Pancreas (tissue), 10 donors: ENCODE results near the gene SMC3. TPM values are rescaled to one million over a fixed set of nuclear protein-coding genes. Genes with fewer than 3 reads are reported as not detected.
"Not testable (repeated sequence)": the region's sequence is repeated elsewhere in the genome, so short reads cannot be mapped to it uniquely, and the experiment has no call there.

Experiments
- ATAC-seq, 4 donors: fragments of 200-7000 bp; cut with Tn5 transposase; one replicate each; pipeline versions ENCODE4 v1.8.0 to v1.9.1; 2020; ENCODE audit warnings: mild to moderate bottlenecking in 4 of 4, moderate library complexity in 4 of 4
- DNase-seq, 6 donors: peaks; one replicate each; pipeline ENCODE4 v3.0.0-alpha.2; 2020
- FAIRE-seq: peaks from 2 replicates; lab custom pipeline; 2012; peaks lifted over from hg19 to GRCh38; lab: Jason Lieb, UNC
- H3K27ac ChIP-seq, 4 donors: fragments of 200-600 bp; sonication (generic); 1 replicate in 3 of 4; 2 replicates in 1 of 4; pipeline versions ENCODE4 v1.5.0 to v1.8.0; 2020
- H3K27me3 ChIP-seq, 4 donors: fragments of 200-600 bp; one replicate each; pipeline ENCODE4 v1.8.0; 2021
- H3K36me3 ChIP-seq, 3 donors: fragments of 200-600 bp; sonication (generic) in 1 of 3; one replicate each; pipeline versions ENCODE4 v1.5.0 to v1.8.0; 2020 to 2021
- H3K4me1 ChIP-seq, 3 donors: fragments of 200-600 bp; one replicate each; pipeline ENCODE4 v1.8.0; 2021
- H3K4me3 ChIP-seq, 4 donors: fragments of 200-600 bp; sonication (generic) in 2 of 4; one replicate each; pipeline versions ENCODE4 v1.5.0 to v1.8.0; 2020 to 2021
- H3K9me3 ChIP-seq, 4 donors: fragments of 200-600 bp; one replicate each; pipeline ENCODE4 v1.8.0; 2021
- WGBS, 2 donors: extraction: QIAGEN DNeasy Blood & Tissue Kit; methylation state at CpG; one replicate each; pipeline ENCODE4 v1.1.7; 2013; 5-methylcytosine and 5-hydroxymethylcytosine counted together
- intact Hi-C, 3 donors: fragments of 100-400 bp; cut with DNase I; formaldehyde crosslinking; loops; one replicate each; pipeline versions ENCODE4 v1.11.1 to v1.14.2; 2022
- polyA plus RNA-seq, 2 donors: library from polyadenylated mRNA; stranded (reverse); fragments of 200-250 nt; gene quantifications; one replicate each; pipeline ENCODE4 v1.2.3, GENCODE V29; 2013
- total RNA-seq, 6 donors: library from RNA; stranded (reverse); fragmentation: NEBNext Ultra II Directional in 4 of 6; extraction: Animal tissue kit (Norgen Biotek cat#: 25700) in 4 of 6; gene quantifications; one replicate each; pipeline versions ENCODE4 v1.2.1 to v1.2.4, GENCODE V29; 2021 to 2023
- TF ChIP-seq, protein P1 (sequence below), 4 donors: fragments of 200-600 bp; sonication (generic) in 3 of 4; IDR thresholded peaks; one replicate each; pipeline versions ENCODE4 v1.5.0 to v1.8.0; 2021; ENCODE audit warnings: antibody characterized with exemption in 4 of 4
- donor health status: healthy with polysubstance abuse.
- donor health status: DM: no; HTN: no; CAD: no; lungs with moderate emphysema.
- donor health status: DM: no; HTN: no; CAD: no.
- donor health status: control.
- donor health status: control.
- donor health status: Bipolar disorder and iron deficiency.
- donor health status: DM: yes; HTN: yes; CAD: no.
- donor health status: DM: no; HTN: no; CAD: no.
- donor health status: DM: no; HTN: no; CAD: no.
- donor health status: DM: yes; HTN: yes; CAD: no.

SMC3 gene
- total and polyA plus RNA-seq, 8 donors = 7.7 to 22.7 (median 17.7) TPM

DNA sequence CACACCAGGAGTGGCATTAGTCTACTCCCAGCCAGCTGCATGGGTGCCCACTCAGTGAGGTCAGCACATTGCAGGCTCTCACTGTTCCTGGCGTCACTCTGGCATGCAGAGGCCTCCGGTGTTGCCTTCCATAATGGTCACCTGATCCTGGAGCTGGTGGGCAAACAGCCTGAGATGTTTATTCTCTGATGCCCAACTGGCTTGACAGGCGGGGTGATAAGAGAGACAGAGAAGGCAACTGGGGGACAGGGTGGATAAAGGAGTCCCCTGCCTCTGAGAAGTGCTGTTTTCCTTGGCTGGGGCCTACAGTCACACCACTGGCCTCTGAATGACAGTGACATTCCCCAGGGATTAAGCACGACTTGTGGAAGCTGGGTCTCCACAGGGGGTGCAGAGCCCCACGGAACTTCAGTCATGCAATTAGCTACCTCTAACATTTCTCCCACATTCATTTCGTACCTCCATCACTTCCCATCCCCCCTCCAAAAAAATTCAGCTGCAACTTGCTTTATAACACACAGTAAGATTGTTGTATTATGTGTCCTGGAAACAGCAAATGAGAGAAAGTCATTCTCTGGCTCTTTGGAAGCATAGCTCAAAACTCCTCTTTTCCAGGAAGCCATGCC is 69.5 kb downstream of the SMC3 start:
- DNase-seq (no peak), FAIRE-seq (no peak), ATAC-seq (no peak)
- no peaks in the 10 kb centered on the region for H3K4me1 ChIP-seq
- intact Hi-C loops = no loop called here
- H3K36me3 ChIP-seq = no peaks in the 10 kb centered on the region
- H3K27ac ChIP-seq = no peak overlapping the region
- H3K4me3 ChIP-seq = no peak overlapping the region
- peaks cover 0 to 5% (median 0%) of the 10 kb centered on the region in 4 donors for H3K27me3 ChIP-seq
- TF ChIP-seq, protein P1, sequence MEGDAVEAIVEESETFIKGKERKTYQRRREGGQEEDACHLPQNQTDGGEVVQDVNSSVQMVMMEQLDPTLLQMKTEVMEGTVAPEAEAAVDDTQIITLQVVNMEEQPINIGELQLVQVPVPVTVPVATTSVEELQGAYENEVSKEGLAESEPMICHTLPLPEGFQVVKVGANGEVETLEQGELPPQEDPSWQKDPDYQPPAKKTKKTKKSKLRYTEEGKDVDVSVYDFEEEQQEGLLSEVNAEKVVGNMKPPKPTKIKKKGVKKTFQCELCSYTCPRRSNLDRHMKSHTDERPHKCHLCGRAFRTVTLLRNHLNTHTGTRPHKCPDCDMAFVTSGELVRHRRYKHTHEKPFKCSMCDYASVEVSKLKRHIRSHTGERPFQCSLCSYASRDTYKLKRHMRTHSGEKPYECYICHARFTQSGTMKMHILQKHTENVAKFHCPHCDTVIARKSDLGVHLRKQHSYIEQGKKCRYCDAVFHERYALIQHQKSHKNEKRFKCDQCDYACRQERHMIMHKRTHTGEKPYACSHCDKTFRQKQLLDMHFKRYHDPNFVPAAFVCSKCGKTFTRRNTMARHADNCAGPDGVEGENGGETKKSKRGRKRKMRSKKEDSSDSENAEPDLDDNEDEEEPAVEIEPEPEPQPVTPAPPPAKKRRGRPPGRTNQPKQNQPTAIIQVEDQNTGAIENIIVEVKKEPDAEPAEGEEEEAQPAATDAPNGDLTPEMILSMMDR (IDR thresholded peaks at IDR 0.05) = no peak
- no peaks in the 10 kb centered on the region for H3K9me3 ChIP-seq
- 58 to 64% methylated on average over 6 of the region's 6 CpGs for WGBS, 2 donors

DNA sequence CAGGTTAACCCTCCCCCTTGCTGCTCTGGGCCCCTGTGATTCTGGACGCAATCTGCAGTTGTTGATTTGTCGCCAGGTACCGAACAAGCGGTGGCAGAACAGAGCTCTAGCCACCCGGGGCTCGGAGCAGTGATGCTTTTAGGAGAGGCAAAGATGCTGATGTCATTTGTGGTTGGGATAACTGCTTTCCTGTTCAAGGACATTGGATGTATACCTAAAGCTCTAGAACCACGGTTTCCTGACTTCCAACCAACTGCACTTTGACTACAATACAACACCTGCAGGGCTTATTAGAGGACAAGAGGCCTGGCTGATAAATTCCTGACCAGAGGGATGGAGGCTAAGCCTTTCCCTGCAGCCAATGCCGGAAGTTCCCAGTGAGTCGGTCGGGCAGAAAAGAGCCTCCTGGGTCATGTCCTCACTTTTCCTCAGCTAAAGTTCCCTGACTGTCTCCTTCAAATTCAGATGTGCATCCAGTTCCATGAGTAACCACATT is 70.1 kb downstream of the SMC3 start:
- intact Hi-C loops = no loop called here
- Histone ChIP-seq H3K27me3 (peaks cover 0 to 9% (median 0%) of the 10 kb centered on the region in 4 donors), H3K9me3 (no peaks in the 10 kb centered on the region), H3K27ac (no peak overlapping the region), H3K4me3 (no peak overlapping the region), H3K4me1 (no peaks in the 10 kb centered on the region), H3K36me3 (no peaks in the 10 kb centered on the region)
- DNase-seq = no peak
- no peak for ATAC-seq
- 52 to 57% methylated on average over 10 of the region's 10 CpGs for WGBS, 2 donors
- FAIRE-seq = no peak
- TF ChIP-seq, protein P1 (IDR thresholded peaks at IDR 0.05) = no peak

DNA sequence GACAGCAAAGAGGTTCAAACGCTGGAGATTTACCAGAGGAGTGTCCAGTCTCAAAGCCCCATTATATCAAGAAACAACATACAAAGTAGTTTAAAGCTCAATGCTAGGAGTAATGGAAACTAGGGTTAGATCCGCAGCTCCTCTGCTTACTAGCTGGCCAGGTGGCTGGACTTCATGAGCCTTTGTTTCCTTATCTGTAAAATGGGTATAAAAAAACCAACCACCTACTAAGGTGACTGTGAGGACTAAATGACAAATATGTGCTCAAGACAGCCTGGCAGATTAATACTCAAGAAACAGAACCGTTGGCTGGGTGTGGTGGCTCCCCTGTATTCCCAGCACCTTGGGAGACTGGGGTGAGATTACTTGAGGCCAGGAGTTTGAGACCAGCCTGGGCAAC is 70.8 kb downstream of the SMC3 start:
- no peak for ATAC-seq
- intact Hi-C loops = no loop called here
- Histone ChIP-seq H3K27me3 (peaks cover 0 to 16% (median 0%) of the 10 kb centered on the region in 4 donors), H3K27ac (no peak overlapping the region), H3K4me1 (peaks cover 0 to 2% (median 0%) of the 10 kb centered on the region in 3 donors), H3K36me3 (no peaks in the 10 kb centered on the region), H3K4me3 (no peak overlapping the region), H3K9me3 (no peaks in the 10 kb centered on the region)
- 73 to 76% methylated on average over 3 of the region's 3 CpGs for WGBS, 2 donors
- no peak for FAIRE-seq
- TF ChIP-seq, protein P1 (IDR thresholded peaks at IDR 0.05) = no peak
- no peak for DNase-seq

DNA sequence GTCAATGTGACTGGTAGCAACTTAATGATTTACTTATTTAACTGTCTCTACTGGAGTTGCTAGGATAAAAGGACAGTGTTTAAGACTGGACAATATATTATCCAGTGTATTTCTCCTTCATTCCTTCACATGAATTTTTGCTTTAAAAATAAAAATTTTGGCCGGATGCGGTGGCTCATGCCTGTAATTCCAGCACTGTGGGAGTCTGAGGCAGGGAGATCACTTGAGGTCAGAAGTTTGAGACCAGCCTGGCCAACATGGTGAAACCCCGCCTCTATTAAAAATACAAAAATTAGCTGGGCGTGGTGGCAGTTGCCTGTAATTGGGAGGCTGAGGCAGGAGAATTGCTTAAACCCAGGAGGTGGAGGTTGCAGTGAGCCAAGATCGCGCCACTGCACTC is 71.6 kb downstream of the SMC3 start:
- 92% methylated on average over 6 of the region's 6 CpGs for WGBS, 2 donors

DNA sequence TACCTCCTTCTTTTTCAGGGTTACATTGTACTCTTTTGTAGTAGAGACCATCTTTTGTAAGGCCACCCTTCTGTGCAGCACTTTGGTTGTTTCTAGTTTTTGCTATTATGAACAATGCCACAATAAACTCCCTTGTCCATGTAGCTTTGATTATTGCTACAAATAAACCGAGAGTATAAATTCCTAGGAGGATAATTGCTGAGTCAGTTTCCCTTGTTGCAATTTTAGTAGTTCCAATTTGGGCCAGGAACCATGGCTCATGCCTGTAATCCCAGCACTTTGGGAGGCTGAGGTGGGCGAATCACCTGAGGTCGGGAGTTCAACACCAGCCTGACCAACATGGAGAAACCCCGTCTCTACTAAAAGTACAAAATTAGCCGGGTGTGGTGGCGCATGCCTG is 72.4 kb downstream of the SMC3 start:
- H3K27ac ChIP-seq, H3K36me3 ChIP-seq, H3K9me3 ChIP-seq, H3K4me1 ChIP-seq, ATAC-seq, DNase-seq, H3K4me3 ChIP-seq, intact Hi-C loops, FAIRE-seq: not testable (repeated sequence)
- peaks cover 0 to 20% (median 4%) of the 10 kb centered on the region in 4 donors for H3K27me3 ChIP-seq
- 66 to 84% methylated on average over 5 to 6 of the region's 6 CpGs for WGBS, 2 donors

More for the DNA sequence above, 71.6 kb downstream of the SMC3 start:
- H3K27me3 ChIP-seq = peaks cover 0 to 16% (median 1%) of the 10 kb centered on the region in 4 donors
- H3K9me3 ChIP-seq, DNase-seq, FAIRE-seq, H3K4me3 ChIP-seq, H3K27ac ChIP-seq, H3K36me3 ChIP-seq, ATAC-seq, intact Hi-C loops, H3K4me1 ChIP-seq: not testable (repeated sequence)

DNA sequence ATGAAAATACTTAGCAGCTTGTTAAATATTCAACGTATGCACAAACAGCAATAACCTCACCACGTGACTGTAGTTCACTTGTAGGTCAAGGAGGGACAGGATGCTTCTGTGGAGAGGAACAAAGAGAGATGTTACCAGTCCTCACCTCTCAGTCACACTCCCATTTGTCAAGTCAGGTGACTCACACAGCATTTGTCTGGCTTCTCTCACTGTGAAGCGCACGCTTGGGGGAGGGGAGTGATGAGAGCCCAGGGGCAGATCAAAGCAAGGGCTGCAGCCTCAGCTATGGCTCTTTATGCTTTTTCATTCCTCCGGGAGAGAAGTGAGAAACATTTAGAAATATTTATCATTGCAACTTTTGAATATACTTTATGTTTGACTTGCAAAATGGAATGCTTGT is 73.8 kb downstream of the SMC3 start:
- intact Hi-C loops = no loop called here
- no peak for ATAC-seq

More for the DNA sequence above, 73.8 kb downstream of the SMC3 start:
- 23 to 33% methylated on average over 5 of the region's 5 CpGs for WGBS, 2 donors
- DNase-seq = no peak
- no peaks in the 10 kb centered on the region for H3K9me3 ChIP-seq
- TF ChIP-seq, protein P1 (IDR thresholded peaks at IDR 0.05) = no peak
- H3K27me3 ChIP-seq = peaks cover 0 to 34% (median 10%) of the 10 kb centered on the region in 4 donors
- no peaks in the 10 kb centered on the region for H3K36me3 ChIP-seq
- H3K4me3 ChIP-seq = no peak overlapping the region
- peaks cover 0 to 8% (median 4%) of the 10 kb centered on the region in 3 donors for H3K4me1 ChIP-seq
- no peak overlapping the region for H3K27ac ChIP-seq
- FAIRE-seq = no peak
